GM12878 (cell line): ENCODE data around the gene DMPK. TPM values are rescaled to one million over a fixed set of nuclear protein-coding genes. Genes with fewer than 3 reads are reported as not detected.

Source experiments
- ATAC-seq: fragments of 200-7000 bp; cut with Tn5 transposase; 3 replicates; pipeline ENCODE4 v1.9.1; 2020; ENCODE audit warnings: mild to moderate bottlenecking, moderate library complexity
- BruUV-seq: library from RNA; stranded (reverse); fragments of 400-500 nt; replicated peaks from 2 replicates; lab custom pipeline; 2021; lab: Mats Ljungman, UMichigan
- CTCF ChIA-PET: fragments of 300-600 bp; sonication (Branson Sonifier 250); formaldehyde crosslinking; extraction: SDS; loops from one replicate; lab custom pipeline; 2021; ENCODE audit warnings: inconsistent platforms; lab: Yijun Ruan, JAX
- POLR2A ChIA-PET: fragments of 350-600 bp; formaldehyde crosslinking; extraction: SDS; loops from one replicate; lab custom pipeline; 2021; ENCODE audit warnings: inconsistent platforms; lab: Charles Lee
- RAD21 ChIA-PET: fragments of 300-600 bp; sonication (Branson Sonifier 250); formaldehyde crosslinking; loops from one replicate; lab custom pipeline; 2023; ENCODE audit warnings: antibody characterized with exemption; ENCODE audit not compliant: unreplicated experiment; lab: Charles Lee
- SMC1A ChIA-PET: fragments of 300-600 bp; sonication (Branson Sonifier 250); formaldehyde crosslinking; loops from one replicate; lab custom pipeline; 2023; ENCODE audit not compliant: unreplicated experiment, uncharacterized antibody; lab: Charles Lee
- DNase-seq: peaks from one replicate; pipeline ENCODE4 v3.0.0-alpha.2; 2011; ENCODE audit warnings: low read depth, low spot score
- FAIRE-seq: peaks from 3 replicates; lab custom pipeline; 2011; peaks lifted over from hg19 to GRCh38; lab: Jason Lieb, UNC
- H2AFZ ChIP-seq: 2 replicates; pipeline ENCODE4 v1.6.0; 2011; ENCODE audit warnings: low read depth, low read length, control low read depth; ENCODE audit not compliant: control insufficient read depth
- H3K27ac ChIP-seq: 2 replicates; pipeline ENCODE4 v1.5.1; 2011; ENCODE audit warnings: control low read depth; ENCODE audit not compliant: control insufficient read depth, insufficient read depth
- H3K27me3 ChIP-seq, 2 experiments: replicated peaks in 1 of 2; 2 replicates each; pipeline versions ENCODE4 v1.6.0 to v1.6.1; 2011; ENCODE audit warnings: low read length in 1 of 2; ENCODE audit not compliant: control insufficient read depth in 2 of 2, insufficient read depth in 2 of 2
- H3K36me3 ChIP-seq, 2 experiments: 2 replicates each; pipeline ENCODE4 v1.5.1; 2011; ENCODE audit warnings: low read length in 1 of 2; ENCODE audit not compliant: control insufficient read depth in 2 of 2, insufficient read depth in 2 of 2
- H3K4me1 ChIP-seq: 2 replicates; pipeline ENCODE4 v1.6.1; 2011; ENCODE audit warnings: mild to moderate bottlenecking, low read length, moderate library complexity, mixed read lengths; ENCODE audit not compliant: control insufficient read depth, insufficient read depth
- H3K4me2 ChIP-seq: 2 replicates; pipeline ENCODE4 v1.6.0; 2011; ENCODE audit warnings: control low read depth; ENCODE audit not compliant: control insufficient read depth, insufficient read depth
- H3K4me3 ChIP-seq: fragments of 200-600 bp; sonication (generic); 2 replicates; pipeline ENCODE4 v1.5.1; 2016
- H3K79me2 ChIP-seq: 2 replicates; pipeline ENCODE4 v1.6.0; 2011; ENCODE audit warnings: low read length; ENCODE audit not compliant: control insufficient read depth, insufficient read depth
- H3K9ac ChIP-seq: 2 replicates; pipeline ENCODE4 v1.8.0; 2011; ENCODE audit warnings: low read length, control low read depth, mixed read lengths; ENCODE audit not compliant: control insufficient read depth, insufficient read depth
- H3K9me3 ChIP-seq: replicated peaks from 3 replicates; pipeline ENCODE4 v1.5.1; 2011; ENCODE audit warnings: mild to moderate bottlenecking, low read length; ENCODE audit not compliant: control insufficient read depth, insufficient read depth
- H4K20me1 ChIP-seq: 2 replicates; pipeline ENCODE4 v1.6.0; 2011; ENCODE audit not compliant: control insufficient read depth, insufficient read depth
- CREM ChIP-seq: IDR thresholded peaks from 2 replicates; pipeline ENCODE4 v1.6.1; 2014; ENCODE audit warnings: antibody characterized with exemption, low read depth
- HDAC6 ChIP-seq: fragments of 200-600 bp; sonication (generic); IDR thresholded peaks from one replicate; pipeline ENCODE4 v1.8.0; 2017; ENCODE audit warnings: antibody characterized with exemption; ENCODE audit not compliant: unreplicated experiment
- IKZF1 ChIP-seq: fragments of 450-650 bp; conservative IDR thresholded peaks from 2 replicates; pipeline ENCODE4 v1.6.1; 2017; ENCODE audit warnings: antibody characterized with exemption, mild to moderate bottlenecking
- NBN ChIP-seq: fragments of 450-650 bp; IDR thresholded peaks from 2 replicates; pipeline ENCODE4 v1.6.1; 2016
- RAD51 ChIP-seq: fragments of 450-650 bp; IDR thresholded peaks from 2 replicates; pipeline ENCODE4 v1.6.1; 2016; ENCODE audit warnings: moderate library complexity, mild to moderate bottlenecking, inconsistent platforms
- REST ChIP-seq: IDR thresholded peaks from 2 replicates; pipeline ENCODE4 v1.6.1; 2012; ENCODE audit warnings: mild to moderate bottlenecking, low read depth, low read length
- STAT1 ChIP-seq: fragments of 450-650 bp; conservative IDR thresholded peaks from 2 replicates; pipeline ENCODE4 v1.6.1; 2014; ENCODE audit warnings: antibody characterized with exemption, mild to moderate bottlenecking
- TARDBP ChIP-seq: IDR thresholded peaks from 2 replicates; pipeline ENCODE4 v1.6.1; 2016; ENCODE audit warnings: borderline replicate concordance
- WRNIP1 ChIP-seq: IDR thresholded peaks from 2 replicates; pipeline ENCODE4 v1.6.1; 2011; ENCODE audit warnings: low read depth, low read length, improper control_type of control experiment, borderline replicate concordance
- YY1 ChIP-seq: IDR thresholded peaks from 2 replicates; pipeline ENCODE4 v1.6.1; 2011; ENCODE audit warnings: low read depth, mild to moderate bottlenecking, low read length
- ZBTB33 ChIP-seq: fragments of 450-650 bp; IDR thresholded peaks from 2 replicates; pipeline ENCODE4 v1.6.1; 2017; ENCODE audit warnings: mild to moderate bottlenecking
- WGBS: methylation state at CpG from one replicate; pipeline ENCODE4 v1.1.6; 2016; ENCODE audit warnings: low lambda C conversion rate; ENCODE audit not compliant: insufficient replicate concordance, insufficient coverage; ENCODE audit errors: missing lambda C conversion rate; 5-methylcytosine and 5-hydroxymethylcytosine counted together
- in situ Hi-C: fragments of 300-500 bp; cut with MboI; formaldehyde crosslinking; loops from 9 replicates; pipeline ENCODE4 v1.14.3; 2018; ENCODE audit warnings: mixed read lengths
- intact Hi-C: fragments of 100-400 bp; cut with micrococcal nuclease; formaldehyde crosslinking; loops from one replicate; pipeline ENCODE4 v1.14.2; 2022; ENCODE audit not compliant: unreplicated experiment
- polyA plus RNA-seq, 11 experiments: library from polyadenylated mRNA; depleted of rRNA in 4 of 11; unstranded in 6 of 11; stranded (reverse) in 5 of 11; fragments of >200 nt; fragmentation: Nextera tagmentation in 4 of 11; fragmentation: Illumina TruSeq in 1 of 11; extraction: Ambion mirVana in 4 of 11; extraction: Trizol in 1 of 11; gene quantifications; 1 replicate in 1 of 11; 2 replicates in 10 of 11; pipeline versions ENCODE4 v1.2.1 to v1.2.3, GENCODE V29; 2011 to 2016; ENCODE audit warnings: inconsistent platforms in 2 of 11, missing spikeins in 2 of 11, low read depth in 1 of 11
- total RNA-seq, 4 experiments: library from RNA; depleted of rRNA in 3 of 4; stranded (reverse); fragments of >200 nt in 3 of 4; fragmentation: Illumina TruSeq in 1 of 4; extraction: Trizol in 1 of 4; gene quantifications; 2 replicates each; pipeline versions ENCODE4 v1.2.1 to v1.2.3, GENCODE V29; 2013 to 2021
- TF ChIP-seq, protein P1 (sequence below): IDR thresholded peaks from 2 replicates; pipeline ENCODE4 v1.6.1; 2012; ENCODE audit warnings: low read depth, low read length, improper control_type of control experiment

Gene DMPK
- total and polyA plus RNA-seq, 10 of the 15 experiments (the other 5 are each of a cell fraction or from before 2014, with no cell fraction given), result 0.60 to 33.6 (median 5.2) TPM

GRCh38 chr19:45746866-45747265 lies 35.4 kb downstream of the DMPK start:
- ChIA-PET POLR2A (interaction anchor here (0.6 kb wide), 1 partner anchor 825 kb away, joined by 3 read pairs; no protein-coding TSS in a partner anchor), CTCF (interaction anchor here (1.2 kb wide), 1 partner anchor 23 kb away, joined by 4 read pairs; the partner anchor contains the start of gene SIX5), RAD21 (no interaction called here), SMC1A (no interaction called here)
- Histone ChIP-seq H3K79me2 (no peaks in the 10 kb centered on the region), H4K20me1 (no peaks in the 10 kb centered on the region), H3K9me3 (no peaks in the 10 kb centered on the region), H3K36me3 (no peaks in the 10 kb centered on the region), H3K27ac (no peak overlapping the region), H3K4me2 (no peak overlapping the region), H3K27me3 (peaks cover 0 to 2% of the 10 kb centered on the region in 2 experiments; a peak in 2 of 4 replicates), H3K9ac (no peak overlapping the region), H3K4me3 (no peak overlapping the region), H3K4me1 (no peaks in the 10 kb centered on the region), H2AFZ (no peak overlapping the region)
- BruUV-seq, result no TSS peak
- FAIRE-seq, result no peak
- ATAC-seq, result no peak
- intact Hi-C loops (no loop called here), in situ Hi-C loops (no loop called here)
- DNase-seq, result no peak
- TF ChIP-seq IKZF1 (no peak), CREM (no peak), REST (no peak), STAT1 (no peak), RAD51 (no peak), NBN (no peak), HDAC6 (no peak), ZBTB33 (no peak), WRNIP1 (no peak), TARDBP (no peak), YY1 (no peak)
- TF ChIP-seq, protein P1, sequence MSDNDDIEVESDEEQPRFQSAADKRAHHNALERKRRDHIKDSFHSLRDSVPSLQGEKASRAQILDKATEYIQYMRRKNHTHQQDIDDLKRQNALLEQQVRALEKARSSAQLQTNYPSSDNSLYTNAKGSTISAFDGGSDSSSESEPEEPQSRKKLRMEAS, result no peak
- WGBS, result 39% methylated on average over 5 of the region's 5 CpGs
